Measurements from ENCODE around the gene NSL1. TPM values are rescaled to one million over a fixed set of nuclear protein-coding genes. Genes with fewer than 3 reads are reported as not detected.

The NSL1 gene
- total RNA-seq, 4 donors from 2014 or later: 20.1 to 36.4 (median 31.1) TPM

DNA sequence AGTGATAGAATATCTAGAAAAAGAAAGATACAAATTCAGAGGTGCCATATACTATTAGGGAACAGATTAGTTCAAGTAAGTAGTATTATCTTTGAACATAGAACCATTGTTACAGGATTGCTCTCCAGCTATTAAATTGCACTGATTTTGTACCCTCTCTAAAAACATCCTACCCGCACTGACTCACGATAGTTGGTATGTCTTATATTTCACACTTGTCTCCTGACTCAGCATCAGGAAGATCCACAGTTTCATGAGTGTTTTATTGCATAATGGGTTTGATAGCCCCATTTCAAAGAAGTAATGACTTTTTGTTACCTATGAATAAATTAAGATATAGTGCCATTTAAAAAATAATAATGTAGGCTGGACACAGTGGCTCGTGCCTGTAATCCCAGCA is 6.1 kb upstream of the NSL1 start:
- ATAC-seq: no peak
- H3K27ac ChIP-seq: no peak overlapping the region
- H3K4me1 ChIP-seq: peaks cover 0 to 8% (median 2%) of the 10 kb centered on the region in 3 donors
- 87 to 91% methylated on average over 3 of the region's 3 CpGs for WGBS, 2 donors (ENCODE audit: low coverage in 1 of 2)
- no peaks in the 10 kb centered on the region for H3K27me3 ChIP-seq
- no peak for TF ChIP-seq EP300 (IDR thresholded peaks at IDR 0.05)
- no peak for TF ChIP-seq CTCF (IDR thresholded peaks at IDR 0.05)
- no peak for TF ChIP-seq POLR2A (IDR thresholded peaks at IDR 0.05)
- TF ChIP-seq POLR2AphosphoS5 (IDR thresholded peaks at IDR 0.05): no peak
- peaks cover 0 to 75% of the 10 kb centered on the region in 2 donors for H3K36me3 ChIP-seq
- H3K4me3 ChIP-seq: no peak overlapping the region
- H3K9me3 ChIP-seq: no peaks in the 10 kb centered on the region

DNA sequence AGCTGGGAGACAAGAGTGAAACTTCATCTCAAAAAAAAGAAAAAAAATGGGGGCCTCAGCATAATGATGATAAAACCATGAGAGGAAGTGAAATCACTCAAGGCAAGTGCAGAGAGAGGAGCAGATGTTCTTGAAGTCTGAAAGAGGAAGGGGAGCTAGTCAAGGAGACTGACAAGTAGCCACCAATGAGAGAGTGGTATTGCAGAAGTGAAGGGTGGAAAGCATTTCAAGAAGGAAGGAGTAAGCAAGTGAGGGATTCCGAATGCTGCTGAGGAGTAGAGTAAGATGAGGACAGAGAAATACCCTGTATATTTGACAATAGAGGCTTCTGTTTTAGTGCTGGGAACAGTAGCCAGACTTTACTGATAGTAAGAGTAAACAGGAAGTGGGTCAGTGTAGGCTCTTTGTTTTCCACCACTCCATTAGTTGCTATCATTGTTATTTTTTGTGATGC is 3.0 kb upstream of the NSL1 start:
- no peaks in the 10 kb centered on the region for H3K9me3 ChIP-seq
- TF ChIP-seq CTCF (IDR thresholded peaks at IDR 0.05) (no peak), EP300 (IDR thresholded peaks at IDR 0.05) (no peak), POLR2A (IDR thresholded peaks at IDR 0.05) (no peak), POLR2AphosphoS5 (IDR thresholded peaks at IDR 0.05) (no peak)
- H3K4me3 ChIP-seq: no peak overlapping the region
- peaks cover 0 to 28% (median 10%) of the 10 kb centered on the region in 3 donors for H3K4me1 ChIP-seq
- H3K36me3 ChIP-seq: peaks cover 0 to 45% of the 10 kb centered on the region in 2 donors
- ATAC-seq: no peak
- no peak overlapping the region for H3K27ac ChIP-seq
- 83 to 89% methylated on average over 1 of the region's 1 CpG for WGBS, 2 donors (ENCODE audit: low coverage in 1 of 2)
- no peaks in the 10 kb centered on the region for H3K27me3 ChIP-seq

DNA sequence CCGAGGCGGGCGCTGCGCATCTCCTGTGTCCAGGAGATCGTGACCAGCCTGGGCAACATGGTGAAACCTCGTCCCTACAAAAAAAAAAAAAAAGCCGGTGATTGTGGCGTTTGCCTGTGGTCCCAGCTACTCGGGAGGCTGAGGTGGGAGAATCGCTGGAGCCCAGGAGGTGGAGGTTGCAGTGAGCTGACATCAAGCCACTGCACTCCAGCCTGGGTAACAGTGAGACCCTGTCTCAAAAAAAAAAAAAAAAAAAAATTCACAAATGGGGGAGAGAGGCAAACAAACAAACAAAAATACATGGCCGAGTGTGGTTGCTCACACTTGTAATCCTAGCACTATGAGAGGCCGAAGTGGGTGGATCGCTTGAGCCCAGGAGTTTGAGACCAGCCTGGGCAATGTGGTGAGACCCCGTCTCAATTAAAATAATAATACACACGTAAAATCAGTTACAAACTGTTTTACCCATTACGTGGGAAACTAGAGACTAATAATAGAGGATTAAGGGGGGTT is 875 bp upstream of the NSL1 start:
- ATAC-seq: no peak
- Histone ChIP-seq H3K36me3 (peaks cover 0 to 27% of the 10 kb centered on the region in 2 donors), H3K9me3 (no peaks in the 10 kb centered on the region), H3K27ac (peak overlapping the region; percentile 89 to 95 (median 94)), H3K4me3 (peak overlapping the region; percentile 73 to 91), H3K4me1 (peaks cover 0 to 42% (median 10%) of the 10 kb centered on the region in 3 donors), H3K27me3 (no peaks in the 10 kb centered on the region)
- 16 to 23% methylated on average over 4 to 11 of the region's 16 CpGs for WGBS, 2 donors (ENCODE audit: low coverage in 1 of 2)
- TF ChIP-seq CTCF (IDR thresholded peaks at IDR 0.05): no peak
- TF ChIP-seq POLR2A (IDR thresholded peaks at IDR 0.05): no peak
- no peak for TF ChIP-seq POLR2AphosphoS5 (IDR thresholded peaks at IDR 0.05)

GRCh38 chr1:212791261-212791675 is 309 bp downstream of the NSL1 start:
- ATAC-seq: peak; percentile 58
- Histone ChIP-seq H3K36me3 (peaks cover 0 to 23% of the 10 kb centered on the region in 2 donors), H3K9me3 (no peaks in the 10 kb centered on the region), H3K27ac (peak overlapping the region; percentile 89 to 95 (median 94)), H3K4me1 (peaks cover 0 to 42% (median 10%) of the 10 kb centered on the region in 3 donors), H3K4me3 (peak overlapping the region; percentile 73 to 91), H3K27me3 (no peaks in the 10 kb centered on the region)
- TF ChIP-seq CTCF (IDR thresholded peaks at IDR 0.05) (no peak), EP300 (IDR thresholded peaks at IDR 0.05) (no peak), POLR2AphosphoS5 (IDR thresholded peaks at IDR 0.05) (no peak), POLR2A (IDR thresholded peaks at IDR 0.05) (no peak)
- 0% methylated on average over 5 of the region's 22 CpGs for WGBS, 2 donors (ENCODE audit: low coverage in 1 of 2)

- 100% methylated on average over 1 of the region's 1 CpG for whole genome bisulfite sequencing, 2 donors (ENCODE audit: low coverage in 1 of 2)
- H3K4me3 ChIP-seq: no peak overlapping the region
- TF ChIP-seq POLR2A (IDR thresholded peaks at IDR 0.05) (no peak), CTCF (IDR thresholded peaks at IDR 0.05) (no peak), EP300 (IDR thresholded peaks at IDR 0.05) (no peak), POLR2AphosphoS5 (IDR thresholded peaks at IDR 0.05) (no peak)
- H3K27me3 ChIP-seq: no peaks in the 10 kb centered on the region
- ATAC-seq: no peak
- H3K36me3 ChIP-seq: peaks cover 0 to 60% of the 10 kb centered on the region in 2 donors
- H3K4me1 ChIP-seq: peaks cover 0 to 26% (median 7%) of the 10 kb centered on the region in 3 donors
- H3K27ac ChIP-seq: no peak overlapping the region
- H3K9me3 ChIP-seq: no peaks in the 10 kb centered on the region
These were observed 5.7 kb downstream of the NSL1 start for GRCh38 chr1:212785871-212786270.
